Activated T-helper 1 cell treated with Interleukin-2 at 50 U/mL for 16 hours (primary cell): ENCODE results near the gene PKIG.
"Not testable (repeated sequence)": the region's sequence is repeated elsewhere in the genome, so short reads cannot be mapped to it uniquely, and the experiment has no call there.

Source experiments
- DNase-seq: peaks from one replicate; pipeline ENCODE4 v3.0.0-alpha.2; 2020; ENCODE audit warnings: low read depth

PKIG gene

GRCh38 chr20:44642203-44643153, 60.1 kb downstream of the PKIG start:
- DNase-seq: no peak

GRCh38 chr20:44643154-44643519, 60.8 kb downstream of the PKIG start:
- no peak for DNase-seq

GRCh38 chr20:44643596-44644229, 61.3 kb downstream of the PKIG start:
- DNase-seq: peak; percentile 30

DNA sequence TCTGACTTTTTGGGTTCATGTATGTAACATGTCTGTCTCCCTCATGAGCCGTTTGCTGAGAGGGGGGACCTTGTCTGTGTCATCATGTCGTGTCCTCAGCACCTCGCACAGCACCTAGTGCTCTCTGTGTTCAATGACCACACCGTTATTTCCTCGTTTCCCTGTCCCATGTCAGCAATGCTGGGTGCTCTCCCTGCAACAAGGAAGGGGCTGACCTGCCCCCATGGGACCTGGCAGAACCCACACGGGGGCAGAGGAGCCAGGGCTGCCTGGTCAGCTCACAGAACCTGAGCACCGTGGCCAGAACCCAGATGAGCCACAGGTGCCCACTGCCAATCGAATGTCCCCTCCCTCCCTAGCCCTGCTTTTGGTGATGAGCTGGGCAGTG, 61.8 kb downstream of the PKIG start:
- no peak for DNase-seq

DNA sequence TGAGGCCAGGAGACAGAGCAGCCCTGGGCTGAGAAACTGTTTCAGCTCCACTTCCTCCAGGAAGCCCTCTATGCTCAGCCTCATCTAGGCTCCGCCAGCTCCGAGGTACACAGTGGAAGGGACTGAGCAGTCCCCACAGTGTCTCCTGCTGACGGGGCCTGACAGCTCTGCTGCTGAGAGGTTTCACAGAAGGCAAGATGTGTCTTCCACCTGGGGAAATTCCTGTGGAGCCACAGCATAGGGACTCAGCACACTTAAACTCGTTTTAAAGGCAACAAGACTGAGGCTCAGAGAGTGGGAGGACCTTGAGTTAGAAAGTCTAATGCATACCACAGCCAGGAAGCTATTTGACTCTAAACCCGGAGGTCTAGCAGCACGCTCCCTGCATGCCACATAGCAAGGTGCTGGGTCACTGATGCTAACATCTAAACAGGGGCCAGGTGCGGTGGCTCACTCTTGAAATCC, 62.3 kb downstream of the PKIG start:
- DNase-seq: no peak

DNA sequence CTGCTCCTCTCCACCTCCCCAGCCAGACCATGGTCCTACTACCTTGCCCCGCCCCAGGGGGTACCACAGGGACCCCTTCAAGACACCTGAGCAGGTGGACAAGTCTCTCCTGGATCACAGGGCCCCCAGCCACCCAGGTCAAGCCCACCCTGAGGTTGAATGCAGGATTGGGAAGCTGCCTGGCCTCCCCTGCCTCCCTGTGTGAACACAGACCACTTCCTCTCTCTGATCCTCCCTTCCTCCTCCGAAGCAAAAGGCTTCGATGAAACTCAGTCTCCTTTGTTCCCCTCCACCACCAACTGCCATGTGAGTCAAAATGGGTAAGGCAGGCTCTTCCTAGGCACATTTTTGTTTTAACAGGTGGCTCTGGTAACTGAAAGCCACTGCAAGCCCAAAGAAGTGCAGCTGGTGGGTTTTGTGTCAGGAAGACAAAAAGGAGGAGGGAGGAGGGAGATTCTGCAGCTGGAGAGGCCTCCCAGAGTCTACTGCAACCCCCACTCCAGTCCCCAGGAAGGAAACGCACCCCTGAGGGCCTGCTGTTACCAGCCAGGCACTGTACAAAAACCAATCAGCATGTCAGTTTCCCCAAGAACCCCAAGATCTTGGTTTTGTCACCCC, 63.8 kb downstream of the PKIG start:
- no peak for DNase-seq

- no peak for DNase-seq
Measured at GRCh38 chr20:44646641-44647274, 64.4 kb downstream of the PKIG start.

- DNase-seq: no peak
Measured at GRCh38 chr20:44648068-44648467, 65.7 kb downstream of the PKIG start.

GRCh38 chr20:44648579-44648978, 66.2 kb downstream of the PKIG start:
- DNase-seq: no peak

GRCh38 chr20:44649126-44649525, 66.7 kb downstream of the PKIG start:
- no peak for DNase-seq

GRCh38 chr20:44649976-44650375, 67.6 kb downstream of the PKIG start:
- DNase-seq: no peak

DNA sequence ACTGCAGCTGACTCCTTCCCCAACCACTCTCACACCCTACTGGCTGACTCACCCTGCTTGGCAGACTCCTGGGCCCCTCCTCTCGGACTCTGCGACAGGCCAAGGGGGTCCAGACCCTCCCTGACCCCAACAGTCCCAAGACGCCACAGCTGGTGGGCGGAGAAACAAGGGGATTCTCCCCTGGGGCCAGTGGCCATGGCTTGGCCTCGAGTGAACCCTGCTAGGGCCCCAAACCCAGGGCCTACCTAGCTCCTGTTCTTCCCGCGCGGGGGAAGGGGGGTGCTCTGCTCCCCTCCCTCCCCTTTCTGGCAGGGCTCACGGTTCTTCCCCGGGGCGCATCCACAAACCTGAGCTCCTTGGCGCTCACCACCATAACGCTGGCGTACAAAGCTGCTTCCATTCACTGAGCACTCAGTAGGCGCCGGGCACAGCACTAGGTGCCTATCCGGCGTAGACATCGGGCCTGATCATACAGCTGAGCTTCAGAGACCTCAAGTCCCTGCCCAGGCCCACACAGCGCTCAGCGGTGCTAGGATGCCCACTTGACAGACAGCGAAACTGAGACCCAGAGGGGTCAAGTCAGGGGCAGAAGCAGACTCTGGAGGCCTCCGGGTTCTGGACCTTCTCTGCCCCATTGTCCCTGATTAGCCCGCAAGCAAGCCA, 68.5 kb downstream of the PKIG start:
- DNase-seq: no peak

DNA sequence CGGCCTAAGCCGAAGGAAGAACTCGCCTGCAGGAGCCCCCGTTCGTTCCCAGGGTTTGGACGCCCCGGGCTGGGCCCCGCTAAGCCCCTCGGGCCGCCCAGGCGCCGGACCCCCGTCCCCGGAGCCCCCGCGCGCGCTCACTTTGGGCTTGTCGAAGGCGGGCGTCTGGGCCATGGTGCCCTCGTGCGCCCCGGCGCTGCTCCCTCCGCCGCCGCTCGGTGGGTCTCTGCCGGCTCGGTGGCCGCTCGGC, 69.0 kb downstream of the PKIG start:
- no peak for DNase-seq

GRCh38 chr20:44651684-44652423, 69.5 kb downstream of the PKIG start, which contains the start of gene ADA:
TSS of gene ADA (minus strand) at chr20:44651699. CDS start at chr20:44651607, 92 bp downstream.
- DNase-seq: peak; percentile 36

DNA sequence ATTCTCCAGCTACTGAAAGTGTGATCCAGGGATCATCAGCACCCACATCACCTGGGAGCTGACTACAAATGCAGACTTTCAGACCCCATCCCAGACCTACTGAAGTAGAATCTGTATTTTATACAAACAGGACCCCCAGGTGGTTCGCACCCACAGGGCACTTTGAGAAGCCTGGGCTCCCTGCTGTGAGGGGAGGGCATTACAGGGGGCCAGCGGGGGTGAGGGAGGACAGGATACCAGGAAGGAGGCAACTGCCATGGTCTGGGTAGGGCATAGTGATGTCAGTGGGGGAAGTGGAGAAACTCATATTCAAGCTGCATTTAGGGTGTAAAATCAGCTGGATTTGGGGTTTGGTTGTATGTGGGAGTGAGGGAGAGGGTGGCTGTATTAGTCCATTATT, 71.2 kb downstream of the PKIG start:
- no peak for DNase-seq

- DNase-seq: not testable (repeated sequence)
Measured at GRCh38 chr20:44654210-44654609, 71.8 kb downstream of the PKIG start.

DNA sequence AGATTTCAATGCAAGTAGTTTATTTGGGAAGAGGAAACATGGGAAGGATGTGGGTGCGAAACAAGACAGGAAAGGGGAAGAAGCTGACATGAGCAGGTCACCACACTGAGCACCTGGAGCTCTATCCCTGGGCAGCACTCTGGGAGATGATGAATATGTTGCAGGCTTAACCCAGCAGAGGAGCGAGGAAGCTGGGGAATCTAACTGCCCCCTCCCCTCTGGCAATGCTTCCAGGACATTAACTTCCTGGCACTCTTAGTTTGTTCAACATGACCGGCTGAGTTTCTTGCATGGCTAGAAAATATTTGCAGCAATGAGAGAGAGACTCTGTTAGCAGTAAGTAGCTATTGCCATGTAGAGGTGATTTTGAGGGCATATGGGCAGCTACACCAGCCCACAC, 74.1 kb downstream of the PKIG start:
- DNase-seq: no peak

GRCh38 chr20:44657875-44658274, 75.5 kb downstream of the PKIG start:
- DNase-seq: no peak

GRCh38 chr20:44658810-44659209, 76.4 kb downstream of the PKIG start:
- DNase-seq: no peak

GRCh38 chr20:44659931-44660330, 77.6 kb downstream of the PKIG start:
- no peak for DNase-seq

- DNase-seq: no peak
Measured at GRCh38 chr20:44660581-44660980, 78.2 kb downstream of the PKIG start.
